HepG2 (cell line): ENCODE data around the gene EPHA3. TPM values are rescaled to one million over a fixed set of nuclear protein-coding genes. Genes with fewer than 3 reads are reported as not detected.

Experiments used
- ATAC-seq: fragments of 200-7000 bp; cut with Tn5 transposase; 3 replicates; pipeline ENCODE4 v1.9.1; 2020; ENCODE audit warnings: mild to moderate bottlenecking, moderate library complexity
- BruUV-seq: library from RNA; stranded (reverse); fragments of 400-500 nt; replicated peaks from 2 replicates; lab custom pipeline; 2021; lab: Mats Ljungman, UMichigan
- CTCF ChIA-PET: fragments of 300-600 bp; formaldehyde crosslinking; extraction: SDS; loops from one replicate; lab custom pipeline; 2021; ENCODE audit warnings: low total read pairs, inconsistent platforms, low intra/inter-chr PET ratio; lab: Yijun Ruan, JAX
- POLR2A ChIA-PET: fragments of 350-600 bp; sonication (Branson Sonifier 250); formaldehyde crosslinking; loops from one replicate; lab custom pipeline; 2020; ENCODE audit warnings: antibody characterized with exemption, inconsistent platforms; lab: Yijun Ruan, JAX
- DNase-seq: peaks from one replicate; pipeline ENCODE4 v3.0.0-alpha.2; 2015; ENCODE audit warnings: low spot score
- FAIRE-seq: peaks from 3 replicates; lab custom pipeline; 2011; peaks lifted over from hg19 to GRCh38; lab: Jason Lieb, UNC
- H2AFZ ChIP-seq: one replicate; pipeline ENCODE4 v1.6.1; 2011; ENCODE audit warnings: low read length, inconsistent platforms
- H3K27ac ChIP-seq: fragments of 300-600 bp; 3 replicates; pipeline ENCODE4 v1.8.0; 2011; ENCODE audit warnings: mixed run types, mild to moderate bottlenecking, mixed read lengths, low read length, inconsistent platforms; ENCODE audit not compliant: insufficient read depth; ENCODE audit errors: extremely low read length
- H3K27me3 ChIP-seq, 2 experiments: fragments of 200-600 bp in 1 of 2; 2 replicates in 1 of 2; 3 replicates in 1 of 2; pipeline versions ENCODE4 v1.6.0 to v1.8.0; 2011; ENCODE audit warnings: low read length in 2 of 2, mild to moderate bottlenecking in 2 of 2, moderate library complexity in 2 of 2, inconsistent platforms in 1 of 2; ENCODE audit not compliant: insufficient read depth in 2 of 2, control insufficient read depth in 1 of 2
- H3K36me3 ChIP-seq, 2 experiments: fragments of 200-600 bp in 1 of 2; replicated peaks in 1 of 2; 2 replicates in 1 of 2; 3 replicates in 1 of 2; pipeline versions ENCODE4 v1.5.1 to v1.8.0; 2011; ENCODE audit warnings: low read length in 2 of 2, inconsistent platforms in 1 of 2; ENCODE audit not compliant: insufficient read depth in 2 of 2, control insufficient read depth in 1 of 2
- H3K4me1 ChIP-seq: 2 replicates; pipeline ENCODE4 v1.5.1; 2012; ENCODE audit warnings: low read length, inconsistent platforms; ENCODE audit not compliant: insufficient read depth
- H3K4me2 ChIP-seq: 2 replicates; pipeline ENCODE4 v1.6.0; 2011; ENCODE audit warnings: low read depth, low read length, inconsistent platforms
- H3K4me3 ChIP-seq, 3 experiments: fragments of 200-600 bp in 1 of 3; sonication (generic), shearing (Covaris generic) in 1 of 3; replicated peaks in 1 of 3; 2 replicates each; pipeline ENCODE4 v1.5.1; 2011 to 2016; ENCODE audit warnings: low read length in 3 of 3, inconsistent platforms in 2 of 3, low read depth in 2 of 3, mild to moderate bottlenecking in 2 of 3, control low read depth in 1 of 3, mixed read lengths in 1 of 3; ENCODE audit not compliant: insufficient read depth in 1 of 3
- H3K79me2 ChIP-seq: one replicate; pipeline ENCODE4 v1.6.1; 2011; ENCODE audit warnings: low read length, inconsistent platforms; ENCODE audit not compliant: insufficient read depth
- H3K9ac ChIP-seq: 2 replicates; pipeline ENCODE4 v1.6.0; 2011; ENCODE audit warnings: mild to moderate bottlenecking, low read depth, low read length, inconsistent platforms; ENCODE audit not compliant: insufficient read depth
- H3K9me3 ChIP-seq: 2 replicates; pipeline ENCODE4 v1.5.1; 2012; ENCODE audit warnings: mild to moderate bottlenecking, low read length
- H4K20me1 ChIP-seq: 2 replicates; pipeline ENCODE4 v1.6.0; 2011; ENCODE audit warnings: inconsistent platforms, mild to moderate bottlenecking, low read length, moderate library complexity; ENCODE audit not compliant: insufficient read depth
- ATF1 ChIP-seq: IDR thresholded peaks from 2 replicates; pipeline ENCODE4 v1.6.1; 2016; ENCODE audit warnings: mild to moderate bottlenecking, control low read depth
- GATAD2A ChIP-seq: IDR thresholded peaks from 2 replicates; pipeline ENCODE4 v1.6.1; 2016
- RAD51 ChIP-seq: fragments of 450-650 bp; IDR thresholded peaks from 2 replicates; pipeline ENCODE4 v1.6.1; 2016; ENCODE audit warnings: borderline replicate concordance
- SAP130 ChIP-seq: IDR thresholded peaks from 2 replicates; pipeline ENCODE4 v1.6.1; 2016; ENCODE audit warnings: low read depth
- TMF1 ChIP-seq: sonication (generic); formaldehyde crosslinking; IDR thresholded peaks from 2 replicates; pipeline ENCODE4 v1.8.1; 2022; ENCODE audit warnings: low read depth, missing genetic modification reagents
- ZBTB21 ChIP-seq: sonication (generic); formaldehyde crosslinking; IDR thresholded peaks from 2 replicates; pipeline ENCODE4 v1.4.0; 2020; ENCODE audit warnings: missing genetic modification reagents
- ZNF12 ChIP-seq: sonication (generic); formaldehyde crosslinking; IDR thresholded peaks from 2 replicates; pipeline ENCODE4 v1.5.0; 2020; ENCODE audit warnings: missing genetic modification reagents
- ZNF207 ChIP-seq: fragments of 450-650 bp; IDR thresholded peaks from 2 replicates; pipeline ENCODE4 v1.6.1; 2016; ENCODE audit warnings: antibody characterized with exemption, borderline replicate concordance
- ZNF225 ChIP-seq: sonication (generic); formaldehyde crosslinking; IDR thresholded peaks from 2 replicates; pipeline ENCODE4 v1.4.0; 2020; ENCODE audit warnings: mild to moderate bottlenecking, missing genetic modification reagents
- ZNF546 ChIP-seq: sonication (generic); formaldehyde crosslinking; conservative IDR thresholded peaks from 2 replicates; pipeline ENCODE4 v1.8.1; 2023; ENCODE audit warnings: mild to moderate bottlenecking, missing genetic modification reagents
- ZNF7 ChIP-seq: IDR thresholded peaks from 2 replicates; pipeline ENCODE4 v1.6.1; 2016; ENCODE audit warnings: missing biosample characterization, missing genetic modification reagents
- ZSCAN25 ChIP-seq: sonication (generic); formaldehyde crosslinking; IDR thresholded peaks from 2 replicates; pipeline ENCODE4 v1.8.0; 2022; ENCODE audit warnings: mild to moderate bottlenecking, missing genetic modification reagents
- ZSCAN31 ChIP-seq: sonication (generic); formaldehyde crosslinking; IDR thresholded peaks from 2 replicates; pipeline ENCODE4 v1.5.0; 2020; ENCODE audit warnings: low read depth, mild to moderate bottlenecking, missing genetic modification reagents
- WGBS: methylation state at CpG from one replicate; pipeline ENCODE4 v1.1.6; 2017; ENCODE audit warnings: low lambda C conversion rate; 5-methylcytosine and 5-hydroxymethylcytosine counted together
- in situ Hi-C: cut with HindIII; loops from 2 replicates; pipeline ENCODE4 v1.10.0; 2017; ENCODE audit warnings: low pct_unique_long_range_greater_than_20kb; ENCODE audit not compliant: extremely low pct_ligation_motif_present
- intact Hi-C: fragments of 100-400 bp; cut with micrococcal nuclease; formaldehyde crosslinking; loops from one replicate; pipeline ENCODE4 v1.10.0; 2022; ENCODE audit not compliant: unreplicated experiment
- polyA plus RNA-seq, 8 experiments: library from polyadenylated mRNA; depleted of rRNA in 3 of 8; stranded (reverse) in 7 of 8; unstranded in 1 of 8; fragments of >200 nt; fragmentation: Illumina TruSeq in 4 of 8; extraction: Trizol in 4 of 8; gene quantifications; 2 replicates each; pipeline versions ENCODE4 v1.2.1 to v1.2.3, GENCODE V29; 2011 to 2016; ENCODE audit warnings: low read depth in 4 of 8, missing spikeins in 1 of 8, mixed read lengths in 1 of 8; ENCODE audit not compliant: insufficient read depth in 1 of 8
- total RNA-seq, 5 experiments: library from RNA; depleted of rRNA; stranded (reverse); fragments of >200 nt; fragmentation: Illumina TruSeq; extraction: Trizol; gene quantifications; 2 replicates each; pipeline ENCODE4 v1.2.3, GENCODE V29; 2016; ENCODE audit warnings: low read depth in 1 of 5
- TF ChIP-seq, protein P1 (sequence below): sonication (generic); formaldehyde crosslinking; IDR thresholded peaks from 2 replicates; pipeline ENCODE4 v1.5.1; 2020; ENCODE audit warnings: mild to moderate bottlenecking, missing genetic modification reagents, borderline replicate concordance
- TF ChIP-seq, protein P2 (sequence below): sonication (generic); formaldehyde crosslinking; IDR thresholded peaks from 2 replicates; pipeline ENCODE4 v1.5.1; 2020; ENCODE audit warnings: mild to moderate bottlenecking, missing genetic modification reagents, moderate library complexity

EPHA3 gene
- total and polyA plus RNA-seq, 2 of the 13 experiments (the other 11 are each of a cell fraction or from before 2014, with no cell fraction given), result 0.01 TPM; not detected in 1

DNA sequence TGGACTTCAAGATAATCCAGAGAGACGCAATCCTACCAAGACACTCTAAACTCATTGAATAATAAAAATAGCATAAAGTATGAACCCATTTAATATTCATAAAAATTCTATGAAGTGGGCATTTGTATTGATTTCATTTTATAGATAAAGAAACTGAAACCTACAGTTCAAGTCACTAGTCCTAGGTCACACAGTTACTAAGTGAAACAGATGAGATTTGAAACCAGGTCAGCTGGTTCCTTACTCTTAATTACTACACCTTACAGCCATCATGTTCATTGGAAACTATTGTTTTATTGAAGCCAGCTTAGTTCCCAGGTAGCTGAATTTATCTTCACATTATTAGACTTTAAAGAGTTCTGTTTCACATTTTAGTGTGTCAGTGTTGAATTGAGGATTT is 158.7 kb downstream of the EPHA3 start (continued):
- TF ChIP-seq, protein P1, sequence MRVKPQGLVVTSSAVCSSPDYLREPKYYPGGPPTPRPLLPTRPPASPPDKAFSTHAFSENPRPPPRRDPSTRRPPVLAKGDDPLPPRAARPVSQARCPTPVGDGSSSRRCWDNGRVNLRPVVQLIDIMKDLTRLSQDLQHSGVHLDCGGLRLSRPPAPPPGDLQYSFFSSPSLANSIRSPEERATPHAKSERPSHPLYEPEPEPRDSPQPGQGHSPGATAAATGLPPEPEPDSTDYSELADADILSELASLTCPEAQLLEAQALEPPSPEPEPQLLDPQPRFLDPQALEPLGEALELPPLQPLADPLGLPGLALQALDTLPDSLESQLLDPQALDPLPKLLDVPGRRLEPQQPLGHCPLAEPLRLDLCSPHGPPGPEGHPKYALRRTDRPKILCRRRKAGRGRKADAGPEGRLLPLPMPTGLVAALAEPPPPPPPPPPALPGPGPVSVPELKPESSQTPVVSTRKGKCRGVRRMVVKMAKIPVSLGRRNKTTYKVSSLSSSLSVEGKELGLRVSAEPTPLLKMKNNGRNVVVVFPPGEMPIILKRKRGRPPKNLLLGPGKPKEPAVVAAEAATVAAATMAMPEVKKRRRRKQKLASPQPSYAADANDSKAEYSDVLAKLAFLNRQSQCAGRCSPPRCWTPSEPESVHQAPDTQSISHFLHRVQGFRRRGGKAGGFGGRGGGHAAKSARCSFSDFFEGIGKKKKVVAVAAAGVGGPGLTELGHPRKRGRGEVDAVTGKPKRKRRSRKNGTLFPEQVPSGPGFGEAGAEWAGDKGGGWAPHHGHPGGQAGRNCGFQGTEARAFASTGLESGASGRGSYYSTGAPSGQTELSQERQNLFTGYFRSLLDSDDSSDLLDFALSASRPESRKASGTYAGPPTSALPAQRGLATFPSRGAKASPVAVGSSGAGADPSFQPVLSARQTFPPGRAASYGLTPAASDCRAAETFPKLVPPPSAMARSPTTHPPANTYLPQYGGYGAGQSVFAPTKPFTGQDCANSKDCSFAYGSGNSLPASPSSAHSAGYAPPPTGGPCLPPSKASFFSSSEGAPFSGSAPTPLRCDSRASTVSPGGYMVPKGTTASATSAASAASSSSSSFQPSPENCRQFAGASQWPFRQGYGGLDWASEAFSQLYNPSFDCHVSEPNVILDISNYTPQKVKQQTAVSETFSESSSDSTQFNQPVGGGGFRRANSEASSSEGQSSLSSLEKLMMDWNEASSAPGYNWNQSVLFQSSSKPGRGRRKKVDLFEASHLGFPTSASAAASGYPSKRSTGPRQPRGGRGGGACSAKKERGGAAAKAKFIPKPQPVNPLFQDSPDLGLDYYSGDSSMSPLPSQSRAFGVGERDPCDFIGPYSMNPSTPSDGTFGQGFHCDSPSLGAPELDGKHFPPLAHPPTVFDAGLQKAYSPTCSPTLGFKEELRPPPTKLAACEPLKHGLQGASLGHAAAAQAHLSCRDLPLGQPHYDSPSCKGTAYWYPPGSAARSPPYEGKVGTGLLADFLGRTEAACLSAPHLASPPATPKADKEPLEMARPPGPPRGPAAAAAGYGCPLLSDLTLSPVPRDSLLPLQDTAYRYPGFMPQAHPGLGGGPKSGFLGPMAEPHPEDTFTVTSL, result no peak
- no peak for TF ChIP-seq ZSCAN31 (CRISPR knock-in tag)

DNA sequence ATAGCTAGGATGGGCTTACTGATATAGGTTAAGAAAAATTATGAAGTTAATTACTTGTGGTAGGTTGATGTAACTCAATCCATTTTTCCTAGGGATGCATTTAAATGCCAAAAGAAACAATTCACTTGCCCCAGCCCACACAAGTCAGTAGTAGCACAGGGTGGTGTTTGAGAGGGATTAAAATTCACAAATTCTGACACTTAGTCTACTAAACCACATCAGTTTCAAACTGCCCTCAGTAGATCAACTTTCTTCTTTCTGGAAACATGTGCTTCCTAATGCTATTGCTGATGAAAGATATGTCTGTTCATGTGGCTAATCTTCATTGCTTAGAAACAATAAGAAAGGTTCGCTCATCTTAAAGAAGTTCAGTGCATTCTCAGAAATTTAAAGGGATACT is 160.6 kb downstream of the EPHA3 start:
- CTCF ChIA-PET, result no interaction called here
- Histone ChIP-seq H3K27ac (no peak overlapping the region), H2AFZ (no peak overlapping the region), H3K4me3 (no peak overlapping the region), H4K20me1 (no peaks in the 10 kb centered on the region), H3K9me3 (no peaks in the 10 kb centered on the region)
- BruUV-seq, result no TSS peak
- WGBS, result 0% methylated on average over 1 of the region's 1 CpG
- no peak for ATAC-seq
- no peak for TF ChIP-seq ZNF12 (CRISPR knock-in tag)
- no peak for TF ChIP-seq ATF1 (CRISPR knock-in tag)
- no peak for TF ChIP-seq GATAD2A (CRISPR knock-in tag)
- no peak for TF ChIP-seq SAP130 (CRISPR knock-in tag)
- no peak for TF ChIP-seq RAD51
- TF ChIP-seq, protein P2, sequence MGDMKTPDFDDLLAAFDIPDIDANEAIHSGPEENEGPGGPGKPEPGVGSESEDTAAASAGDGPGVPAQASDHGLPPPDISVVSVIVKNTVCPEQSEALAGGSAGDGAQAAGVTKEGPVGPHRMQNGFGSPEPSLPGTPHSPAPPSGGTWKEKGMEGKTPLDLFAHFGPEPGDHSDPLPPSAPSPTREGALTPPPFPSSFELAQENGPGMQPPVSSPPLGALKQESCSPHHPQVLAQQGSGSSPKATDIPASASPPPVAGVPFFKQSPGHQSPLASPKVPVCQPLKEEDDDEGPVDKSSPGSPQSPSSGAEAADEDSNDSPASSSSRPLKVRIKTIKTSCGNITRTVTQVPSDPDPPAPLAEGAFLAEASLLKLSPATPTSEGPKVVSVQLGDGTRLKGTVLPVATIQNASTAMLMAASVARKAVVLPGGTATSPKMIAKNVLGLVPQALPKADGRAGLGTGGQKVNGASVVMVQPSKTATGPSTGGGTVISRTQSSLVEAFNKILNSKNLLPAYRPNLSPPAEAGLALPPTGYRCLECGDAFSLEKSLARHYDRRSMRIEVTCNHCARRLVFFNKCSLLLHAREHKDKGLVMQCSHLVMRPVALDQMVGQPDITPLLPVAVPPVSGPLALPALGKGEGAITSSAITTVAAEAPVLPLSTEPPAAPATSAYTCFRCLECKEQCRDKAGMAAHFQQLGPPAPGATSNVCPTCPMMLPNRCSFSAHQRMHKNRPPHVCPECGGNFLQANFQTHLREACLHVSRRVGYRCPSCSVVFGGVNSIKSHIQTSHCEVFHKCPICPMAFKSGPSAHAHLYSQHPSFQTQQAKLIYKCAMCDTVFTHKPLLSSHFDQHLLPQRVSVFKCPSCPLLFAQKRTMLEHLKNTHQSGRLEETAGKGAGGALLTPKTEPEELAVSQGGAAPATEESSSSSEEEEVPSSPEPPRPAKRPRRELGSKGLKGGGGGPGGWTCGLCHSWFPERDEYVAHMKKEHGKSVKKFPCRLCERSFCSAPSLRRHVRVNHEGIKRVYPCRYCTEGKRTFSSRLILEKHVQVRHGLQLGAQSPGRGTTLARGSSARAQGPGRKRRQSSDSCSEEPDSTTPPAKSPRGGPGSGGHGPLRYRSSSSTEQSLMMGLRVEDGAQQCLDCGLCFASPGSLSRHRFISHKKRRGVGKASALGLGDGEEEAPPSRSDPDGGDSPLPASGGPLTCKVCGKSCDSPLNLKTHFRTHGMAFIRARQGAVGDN (CRISPR knock-in tag), result no peak
- TF ChIP-seq ZNF546 (CRISPR knock-in tag), result no peak
- TF ChIP-seq TMF1 (CRISPR knock-in tag), result no peak
- no peak for TF ChIP-seq ZNF207
- no peak for TF ChIP-seq ZBTB21 (CRISPR knock-in tag)
- TF ChIP-seq ZSCAN25, result no peak
- no peak for TF ChIP-seq ZNF7 (CRISPR knock-in tag)
- no peak for TF ChIP-seq ZNF225
- TF ChIP-seq, all 625 proteins: peak for 0
- H3K36me3 ChIP-seq, result no peaks in the 10 kb centered on the region
- in situ Hi-C loops, result no loop called here
- H3K9ac ChIP-seq, result no peak overlapping the region
- no peaks in the 10 kb centered on the region for H3K4me1 ChIP-seq
- DNase-seq (no peak), FAIRE-seq (no peak)
- intact Hi-C loops, result no loop called here
- no peaks in the 10 kb centered on the region for H3K27me3 ChIP-seq
- POLR2A ChIA-PET, result no interaction called here
- H3K79me2 ChIP-seq, result no peaks in the 10 kb centered on the region
- H3K4me2 ChIP-seq, result no peak overlapping the region
